HG02759 (cell line): ENCODE measurements around the gene REEP1.

Source experiments
- ATAC-seq: cut with Tn5 transposase; IDR thresholded peaks from one replicate; pipeline ENCODE4 v1.9.1; 2021; ENCODE audit warnings: mild to moderate bottlenecking, moderate library complexity; ENCODE audit not compliant: unreplicated experiment

Gene REEP1

GRCh38 chr2:86337244-86337835 lies at the start of gene REEP1:
Gene REEP1, minus strand, starts transcription at chr2:86337626. Its CDS starts 116 bp downstream, at chr2:86337510.
- ATAC-seq, result no peak

GRCh38 chr2:86383844-86384243 lies 46.4 kb upstream of the REEP1 start:
- ATAC-seq, result no peak

- no peak for ATAC-seq
These were observed 45.3 kb upstream of the REEP1 start for GRCh38 chr2:86382698-86383097.

GRCh38 chr2:86382108-86382507 lies 44.7 kb upstream of the REEP1 start:
- no peak for ATAC-seq

GRCh38 chr2:86378469-86378868 lies 41.0 kb upstream of the REEP1 start:
- no peak for ATAC-seq

GRCh38 chr2:86375623-86376022 lies 38.2 kb upstream of the REEP1 start:
- no peak for ATAC-seq

- ATAC-seq, result no peak
These were observed 35.4 kb upstream of the REEP1 start for GRCh38 chr2:86372641-86373502.

- ATAC-seq, result no peak
These were observed 34.7 kb upstream of the REEP1 start for GRCh38 chr2:86372133-86372532.

- ATAC-seq, result no peak
These were observed 34.1 kb upstream of the REEP1 start for GRCh38 chr2:86371527-86371926.

GRCh38 chr2:86370579-86370978 lies 33.2 kb upstream of the REEP1 start:
- ATAC-seq, result no peak

- no peak for ATAC-seq
These were observed 30.9 kb upstream of the REEP1 start for GRCh38 chr2:86368161-86368824.

- ATAC-seq, result no peak
These were observed 30.0 kb upstream of the REEP1 start for GRCh38 chr2:86367499-86367777.

- no peak for ATAC-seq
These were observed 29.4 kb upstream of the REEP1 start for GRCh38 chr2:86366651-86367498.

GRCh38 chr2:86364894-86365293 lies 27.5 kb upstream of the REEP1 start:
- no peak for ATAC-seq

GRCh38 chr2:86360776-86361175 lies 23.4 kb upstream of the REEP1 start:
- no peak for ATAC-seq

- ATAC-seq, result no peak
These were observed 21.5 kb upstream of the REEP1 start for GRCh38 chr2:86358957-86359356.

GRCh38 chr2:86357392-86357963 lies 20.1 kb upstream of the REEP1 start:
- no peak for ATAC-seq

GRCh38 chr2:86352727-86353221 lies 15.3 kb upstream of the REEP1 start:
- no peak for ATAC-seq

GRCh38 chr2:86352137-86352726 lies 14.8 kb upstream of the REEP1 start:
- ATAC-seq, result no peak

- ATAC-seq, result no peak
These were observed 13.3 kb upstream of the REEP1 start for GRCh38 chr2:86350751-86351150.
